ENCODE data around the gene ZNF274. TPM values are rescaled to one million over a fixed set of nuclear protein-coding genes. Genes with fewer than 3 reads are reported as not detected.
A peak's percentile ranks its signal among the peaks of the same experiment; 100 is the strongest.

The ZNF274 gene
- total and polyA plus RNA-seq, 9 of the 15 experiments (the other 6 are each of a cell fraction or from before 2014, with no cell fraction given) = 5.2 to 37.0 (median 28.1) TPM

GRCh38 chr19:58181902-58182576 is 822 bp upstream of the ZNF274 start (continued):
- TF ChIP-seq ZNF407 (IDR thresholded peaks at IDR 0.05; ENCODE audit: low read depth) = 0 out of 2 replicates have a peak, but pooled peaks have one; percentile 30
- TF ChIP-seq GMEB1 (CRISPR knock-in tag; IDR thresholded peaks at IDR 0.05) = no peak
- TF ChIP-seq ID3 (CRISPR knock-in tag; IDR thresholded peaks at IDR 0.05) = no peak
- TF ChIP-seq ID3 (tag; IDR thresholded peaks at IDR 0.05) = 0 out of 2 replicates have a peak, but pooled peaks have one; percentile 47
- TF ChIP-seq SETDB1 (IDR thresholded peaks at IDR 0.05; ENCODE audit: low read length) = no peak
- 0 out of 2 replicates have a peak, but pooled peaks have one; percentile 24 for TF ChIP-seq NKRF (IDR thresholded peaks at IDR 0.05; ENCODE audit: borderline replicate concordance)
